Gastroesophageal sphincter (tissue), 2 donors: ENCODE data around the gene PCBD2.

Source experiments
- EP300 ChIP-seq: sonication (generic); formaldehyde crosslinking; IDR thresholded peaks from one replicate; pipeline ENCODE4 v1.6.1; 2017; ENCODE audit warnings: antibody characterized with exemption, mild to moderate bottlenecking
- POLR2A ChIP-seq, 2 donors: fragments of 450-650 bp; IDR thresholded peaks; one replicate each; pipeline ENCODE4 v1.6.1; 2017; ENCODE audit warnings: antibody characterized with exemption in 2 of 2, mild to moderate bottlenecking in 2 of 2, moderate library complexity in 1 of 2

DNA sequence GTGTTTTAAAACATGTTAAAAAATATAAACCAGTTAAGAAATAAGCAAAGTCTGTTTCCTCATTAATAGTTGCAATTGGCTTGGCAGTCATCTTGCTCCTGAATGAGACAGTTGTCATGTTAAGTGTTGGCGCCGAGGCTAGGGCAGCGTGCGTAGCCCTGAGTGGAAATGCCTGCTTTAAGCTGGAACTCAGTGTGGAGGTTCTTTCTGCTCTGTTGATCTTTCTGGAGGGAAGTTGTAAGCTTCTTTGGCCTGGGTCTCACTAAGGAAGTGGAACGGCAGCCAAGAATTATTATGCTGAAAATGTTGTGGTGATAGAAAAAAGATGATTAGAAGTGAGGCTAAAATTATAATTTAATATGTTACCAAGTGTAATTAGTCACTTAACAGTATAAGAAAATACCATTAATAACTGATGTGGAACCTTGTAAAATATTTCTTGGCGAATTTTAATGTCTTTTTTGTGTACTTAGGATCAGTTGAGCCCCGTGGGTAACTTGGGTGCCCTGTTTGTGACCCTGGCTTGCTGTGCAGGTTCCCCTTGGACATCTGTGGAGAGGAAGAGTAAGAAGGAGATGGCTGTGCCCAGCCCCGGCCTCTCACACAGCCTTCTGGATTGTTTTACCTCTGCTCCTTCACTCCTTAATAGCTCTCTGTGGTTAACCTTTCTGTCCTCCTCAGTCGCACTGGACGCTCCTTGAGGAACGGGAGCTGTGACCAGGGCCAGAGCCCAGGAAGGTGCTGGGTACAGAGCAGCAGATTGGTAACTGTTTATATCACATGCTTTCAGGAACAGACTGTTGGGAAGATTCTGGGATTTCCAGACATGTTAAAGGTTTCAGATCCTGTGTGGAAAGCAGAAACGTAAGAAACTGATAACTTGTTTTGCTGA, 31.0 kb downstream of the PCBD2 start:
- TF ChIP-seq EP300 (no peak), POLR2A (IDR thresholded peaks at IDR 0.05) (no peak)
